HG02852 (cell line): Measurements from ENCODE around the gene NID2.

ENCODE experiments used
- ATAC-seq: cut with Tn5 transposase; IDR thresholded peaks from one replicate; pipeline ENCODE4 v1.9.1; 2021; ENCODE audit warnings: mild to moderate bottlenecking, moderate library complexity; ENCODE audit not compliant: unreplicated experiment

Gene NID2

DNA sequence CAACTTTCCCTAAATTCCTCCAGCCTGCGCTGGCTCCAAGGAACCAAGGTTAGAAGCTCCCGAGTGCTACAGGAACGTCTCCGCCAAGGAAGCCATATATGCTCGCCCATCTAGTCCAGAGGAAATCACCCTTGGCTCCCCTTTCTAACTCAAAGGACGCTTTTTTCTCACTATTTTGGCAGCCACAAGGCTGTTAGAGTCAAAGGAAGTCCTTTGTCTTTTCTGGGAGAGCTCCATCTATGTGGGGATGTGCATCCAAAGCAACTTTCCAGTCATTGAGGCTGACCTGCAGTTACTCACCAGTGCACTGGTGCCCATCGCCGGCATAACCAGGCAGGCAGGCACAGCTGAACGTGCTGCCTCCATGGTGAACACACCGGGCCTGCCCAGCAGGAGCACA lies 42.0 kb downstream of the NID2 start:
- no peak for ATAC-seq

DNA sequence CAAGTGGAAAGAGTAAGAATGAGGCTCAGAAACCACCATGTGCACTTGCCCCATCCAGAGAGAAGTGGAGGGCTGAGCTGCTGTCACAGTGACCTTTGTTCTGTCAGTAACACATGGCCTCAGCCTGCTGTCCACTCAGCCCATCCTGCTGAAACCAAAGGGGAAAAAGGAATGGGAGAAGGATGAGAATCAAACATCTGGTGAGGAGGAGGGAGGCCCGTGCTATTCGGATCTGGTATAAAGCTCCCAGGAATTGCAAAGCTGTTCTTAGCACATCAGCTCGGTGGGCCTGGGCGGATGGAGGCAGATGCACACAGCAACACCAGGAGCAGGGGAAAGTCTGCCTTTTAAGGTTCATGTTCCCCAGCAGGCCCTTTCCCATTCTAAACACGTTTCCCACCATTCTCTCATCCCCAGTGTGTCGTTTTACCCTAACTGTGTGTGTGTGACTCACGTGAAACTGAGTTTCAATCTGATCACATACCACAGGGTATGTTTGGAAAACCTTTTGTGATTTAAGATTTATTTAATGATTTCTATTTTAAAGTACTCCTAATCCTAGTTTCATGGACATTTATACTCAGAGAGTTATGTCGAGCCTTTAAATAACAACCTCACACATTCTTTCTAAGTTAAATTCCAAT lies 42.7 kb downstream of the NID2 start:
- no peak for ATAC-seq

GRCh38 chr14:52025310-52025709 lies 43.5 kb downstream of the NID2 start:
- ATAC-seq = no peak

- ATAC-seq = no peak
Observed at GRCh38 chr14:52023518-52023917, 45.3 kb downstream of the NID2 start.

- ATAC-seq = peak; percentile 94
Observed at GRCh38 chr14:52021957-52022600, 46.8 kb downstream of the NID2 start.

- no peak for ATAC-seq
Observed at GRCh38 chr14:52020866-52021717, 47.8 kb downstream of the NID2 start.

DNA sequence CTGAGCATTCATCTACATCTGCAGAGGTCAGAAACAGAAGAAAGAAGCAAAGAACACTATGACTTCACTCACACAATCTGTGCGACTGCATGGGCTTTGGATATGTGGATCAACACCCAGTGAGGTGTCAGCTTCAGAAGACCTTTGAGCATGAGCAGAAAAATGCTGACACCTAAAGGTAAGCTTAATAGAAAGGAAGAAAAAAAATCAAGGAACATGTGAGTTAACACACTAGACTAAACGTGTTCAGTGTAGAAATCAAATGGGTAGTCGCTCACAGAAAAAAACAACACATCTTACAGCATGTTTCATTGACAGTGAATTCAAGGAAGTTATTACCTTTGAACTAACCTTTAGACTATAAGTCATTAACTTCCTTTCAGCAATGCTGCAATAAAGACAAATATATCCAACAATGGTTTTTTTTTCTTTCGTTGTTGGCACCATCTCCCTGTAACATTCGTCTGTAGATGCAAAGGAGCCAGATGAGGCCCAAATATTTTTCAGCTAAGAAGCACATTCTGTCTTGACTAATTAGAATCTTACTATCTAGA lies 48.6 kb downstream of the NID2 start:
- ATAC-seq = no peak

DNA sequence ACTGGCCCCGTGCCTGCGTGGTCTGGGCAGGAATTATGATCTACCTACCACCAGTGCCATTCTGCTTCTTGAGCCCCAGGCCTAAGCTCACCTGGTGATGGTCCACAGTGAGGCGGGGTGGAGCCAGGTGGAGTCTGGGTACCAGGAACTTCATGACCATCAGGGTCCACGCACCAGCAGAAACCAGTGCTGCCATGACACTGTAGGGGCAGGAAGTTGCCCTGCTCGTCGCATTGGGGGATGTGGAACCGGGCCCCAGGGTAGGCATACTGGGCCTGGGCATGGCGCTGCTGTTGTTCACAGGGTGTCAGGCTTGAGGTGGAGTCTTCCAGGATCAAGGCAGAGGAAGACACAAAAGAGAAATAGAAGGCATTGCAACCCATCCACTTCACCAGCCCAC lies 49.9 kb downstream of the NID2 start:
- ATAC-seq = no peak

DNA sequence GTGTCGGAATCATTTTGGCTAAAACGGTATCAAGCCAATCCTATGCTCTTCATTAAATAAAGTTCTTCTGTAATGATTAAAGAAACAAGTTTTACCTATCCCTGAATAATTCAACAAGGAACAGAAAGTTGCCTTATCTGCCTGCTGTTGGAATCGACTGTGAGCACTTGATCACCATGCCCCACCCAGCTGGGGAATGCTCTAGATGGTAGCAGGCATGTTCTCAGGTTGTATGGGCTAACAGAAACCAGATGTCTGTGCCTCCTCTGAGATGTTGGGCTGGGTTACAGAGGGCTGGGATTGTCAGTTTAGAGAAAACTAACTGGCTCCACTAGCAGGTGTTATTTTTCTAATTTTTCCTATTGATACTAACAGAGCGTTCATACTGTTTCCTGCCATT lies 50.6 kb downstream of the NID2 start:
- no peak for ATAC-seq

DNA sequence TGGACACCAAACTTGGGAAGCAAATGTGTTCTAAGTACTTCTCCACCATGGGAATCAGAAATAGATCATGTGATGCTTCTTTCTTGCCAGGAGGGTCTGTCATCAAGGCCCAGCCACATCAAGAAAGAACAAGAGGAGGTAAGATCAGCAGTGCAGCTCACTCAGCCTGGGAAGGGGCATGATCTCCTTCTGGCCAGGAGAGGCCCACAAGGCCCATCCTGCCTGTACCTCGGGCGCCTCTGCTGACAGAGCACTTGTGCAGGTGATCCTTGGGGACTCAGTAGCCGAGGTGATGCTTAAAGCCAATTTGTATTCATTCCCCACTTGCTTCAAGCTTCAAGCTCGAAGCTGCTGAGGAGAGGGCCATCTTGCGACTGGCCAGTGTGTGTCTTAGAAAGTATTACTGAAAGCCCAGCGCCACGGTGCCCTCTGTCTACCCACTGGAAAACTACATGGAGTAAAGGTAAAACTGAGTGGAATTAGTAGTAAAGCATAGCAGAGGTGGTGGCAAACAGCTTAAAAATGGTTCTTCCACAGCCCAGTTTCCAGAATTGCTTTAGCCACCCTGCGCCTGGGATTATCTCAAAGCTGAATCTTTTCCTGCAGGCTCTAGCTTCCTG lies 53.3 kb downstream of the NID2 start:
- no peak for ATAC-seq

DNA sequence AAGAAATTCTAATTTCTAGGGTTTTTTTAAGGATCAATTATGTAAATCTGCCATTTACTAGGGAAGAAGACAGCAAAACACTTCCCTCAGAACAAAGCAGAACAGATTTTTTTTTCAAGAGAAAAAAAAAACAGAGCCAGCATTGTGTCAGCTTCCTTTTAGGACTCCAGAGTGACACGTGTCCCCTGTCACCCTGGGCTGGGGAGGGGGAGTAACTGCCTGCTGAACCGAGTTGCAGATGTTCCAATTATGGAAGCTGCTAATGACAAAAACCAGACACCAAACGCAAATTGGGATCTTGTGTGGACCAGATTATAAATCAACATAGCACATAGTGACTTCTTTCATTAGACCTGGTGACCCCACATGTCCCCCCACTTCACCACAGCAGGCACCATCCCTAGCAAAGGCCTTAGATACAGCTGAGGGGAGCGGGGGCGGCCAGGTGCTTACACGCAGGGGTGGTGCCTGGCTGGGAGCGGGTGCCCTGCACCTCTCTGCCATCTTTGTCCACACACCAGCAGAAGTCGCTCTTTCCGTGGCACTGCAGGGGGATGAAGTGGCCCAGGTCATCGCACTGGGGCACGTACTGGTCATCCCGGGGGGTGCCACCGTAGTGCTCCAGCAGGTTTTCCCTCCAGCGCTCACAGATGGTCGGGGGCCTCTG lies 54.1 kb downstream of the NID2 start:
- ATAC-seq = no peak

- ATAC-seq = no peak
Observed at GRCh38 chr14:52013984-52014600, 54.8 kb downstream of the NID2 start.

DNA sequence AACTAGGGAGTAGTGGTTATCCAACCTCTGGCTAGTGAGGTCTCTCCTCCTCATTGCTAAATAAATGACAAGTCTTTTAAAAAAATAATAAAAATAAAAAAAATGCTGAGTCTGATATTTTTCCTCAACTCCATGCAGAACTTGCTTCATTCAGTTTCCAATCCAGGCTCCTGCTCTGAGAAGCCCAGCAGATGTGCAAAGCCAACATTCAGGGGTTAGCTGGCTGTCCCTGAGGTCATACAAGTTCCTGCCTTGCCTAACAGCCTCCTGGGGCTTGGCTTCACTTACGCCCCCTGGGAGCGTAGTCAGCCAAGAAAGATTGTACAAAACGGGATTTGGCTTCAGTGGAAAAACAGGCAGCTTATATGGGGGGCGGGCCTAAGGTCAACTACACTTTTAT lies 56.2 kb downstream of the NID2 start:
- ATAC-seq = no peak

- no peak for ATAC-seq
Observed at GRCh38 chr14:52011523-52011922, 57.3 kb downstream of the NID2 start.

DNA sequence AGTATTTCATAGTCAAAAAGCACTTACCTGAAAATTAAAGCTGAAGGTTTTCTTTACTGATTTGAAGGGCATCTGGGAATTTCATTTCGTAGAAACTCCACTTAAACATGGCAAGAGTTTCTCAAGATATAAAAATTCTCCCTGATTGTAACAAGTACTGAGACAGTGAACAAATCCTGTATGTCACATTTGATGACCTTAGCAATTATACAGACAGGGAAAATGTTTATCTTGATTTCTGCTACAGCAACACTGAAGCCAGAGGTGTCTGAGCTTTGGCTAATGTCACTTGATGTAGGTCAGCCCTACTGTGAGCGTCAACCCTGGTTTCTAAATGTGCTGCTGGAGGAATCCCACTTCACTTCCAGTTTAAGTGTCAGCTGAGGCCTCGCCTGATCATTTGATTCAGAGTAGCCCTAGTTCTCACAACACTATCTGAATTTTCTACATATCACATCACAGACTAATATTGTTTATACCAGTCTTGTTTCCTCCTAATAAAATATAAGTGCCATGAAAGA lies 58.6 kb downstream of the NID2 start:
- ATAC-seq = no peak

GRCh38 chr14:52008136-52008535 lies 60.7 kb downstream of the NID2 start:
- ATAC-seq = no peak

DNA sequence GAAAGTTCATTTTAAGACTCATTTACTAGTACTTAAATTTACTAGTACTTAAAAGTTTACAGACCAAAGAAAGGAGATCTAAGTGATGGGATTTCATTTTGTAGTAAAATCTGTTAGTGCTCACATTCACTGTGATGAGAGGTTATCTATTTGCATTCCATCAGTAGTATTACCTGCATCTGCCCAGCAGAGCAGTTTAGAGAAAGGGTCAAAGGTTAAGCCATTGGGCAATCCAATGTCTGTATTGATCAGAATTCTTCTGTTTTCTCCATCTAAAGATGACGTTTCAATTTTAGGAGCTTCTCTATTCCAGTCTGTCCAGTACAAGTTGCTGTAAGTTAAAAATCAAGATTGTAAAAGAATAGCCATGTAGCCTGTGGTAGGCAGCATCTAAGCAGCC lies 61.2 kb downstream of the NID2 start:
- no peak for ATAC-seq

DNA sequence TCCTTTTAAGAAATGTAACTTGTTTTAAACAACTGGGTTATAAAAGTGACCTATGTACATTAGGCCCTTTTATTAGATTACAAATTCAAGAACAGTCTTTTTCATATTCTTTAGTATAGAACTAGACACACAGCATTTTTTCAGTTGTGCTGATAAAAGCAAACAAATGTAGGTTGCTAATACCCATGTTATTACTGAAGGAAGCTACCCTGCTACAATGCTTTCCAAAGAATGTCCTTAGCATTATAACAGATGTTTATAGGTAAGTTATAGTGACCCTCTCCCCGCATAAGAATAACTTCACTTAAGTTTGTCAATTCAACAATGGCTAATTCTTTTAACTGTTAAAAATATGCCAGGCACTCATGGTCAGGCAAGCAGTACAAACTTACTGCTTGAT lies 61.6 kb downstream of the NID2 start:
- ATAC-seq = no peak

DNA sequence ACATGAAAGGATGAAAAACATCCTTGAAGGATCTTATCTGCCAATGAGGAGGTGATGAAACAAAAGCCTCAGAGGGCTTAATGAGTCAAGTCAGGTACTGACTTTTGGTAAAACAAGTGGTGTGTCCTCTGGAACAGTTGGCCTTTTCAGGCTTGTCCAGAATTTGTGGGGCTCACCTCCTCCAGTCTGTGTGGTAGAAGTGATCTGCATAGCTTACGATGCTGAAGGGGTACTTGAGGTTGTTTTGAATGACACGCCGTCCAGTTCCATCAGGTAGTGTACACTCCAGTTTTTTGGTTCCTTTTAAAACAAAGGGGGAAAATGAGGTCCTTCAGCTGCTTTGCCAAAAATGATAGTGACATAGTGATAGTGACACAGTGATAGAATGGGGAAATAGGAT lies 62.5 kb downstream of the NID2 start:
- ATAC-seq = no peak

DNA sequence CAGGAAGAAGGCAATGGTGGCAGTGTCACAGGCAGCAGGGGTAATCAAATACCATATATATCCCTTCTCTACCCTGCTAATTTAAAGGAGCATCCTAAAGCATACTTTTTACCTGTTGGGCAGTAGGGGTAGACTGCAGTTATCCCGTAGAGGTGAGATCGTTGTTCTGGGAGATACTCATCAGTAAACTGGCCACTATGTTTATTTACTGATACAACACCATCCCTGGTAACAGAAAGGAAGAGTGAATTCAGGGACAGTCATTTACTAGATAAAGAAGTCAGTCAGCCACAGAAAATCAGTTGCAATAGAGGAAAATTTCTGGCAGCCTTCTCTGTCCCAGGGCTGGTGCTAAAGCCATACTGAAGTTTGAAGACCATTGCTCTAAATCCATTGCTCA lies 63.2 kb downstream of the NID2 start:
- no peak for ATAC-seq
